H1 (cell line): Measurements from ENCODE around the gene STXBP6. TPM values are rescaled to one million over a fixed set of nuclear protein-coding genes. Genes with fewer than 3 reads are reported as not detected.

ENCODE experiments used
- CTCF ChIP-seq, 3 experiments: IDR thresholded peaks; 1 replicate in 2 of 3; 2 replicates in 1 of 3; pipeline versions ENCODE4 v1.5.1 to v1.6.1; 2011; ENCODE audit warnings: low read length in 3 of 3, mild to moderate bottlenecking in 3 of 3, inconsistent platforms in 2 of 3, low read depth in 1 of 3, moderate library complexity in 1 of 3; ENCODE audit not compliant: insufficient read depth in 1 of 3; ENCODE audit errors: control extremely low read depth in 1 of 3
- EP300 ChIP-seq, 2 experiments: IDR thresholded peaks; 1 replicate in 1 of 2; 2 replicates in 1 of 2; pipeline ENCODE4 v1.6.1; 2011 to 2012; ENCODE audit warnings: low read depth in 2 of 2, low read length in 2 of 2, mild to moderate bottlenecking in 2 of 2, borderline replicate concordance in 1 of 2, inconsistent platforms in 1 of 2, moderate library complexity in 1 of 2
- EZH2 ChIP-seq: fragments of 200-600 bp; sonication (generic); IDR thresholded peaks from 2 replicates; pipeline ENCODE4 v1.7.1; 2012; ENCODE audit warnings: low read depth, mild to moderate bottlenecking, moderate library complexity, low read length, inconsistent platforms; ENCODE audit not compliant: severe bottlenecking
- polyA plus RNA-seq, 7 experiments: library from polyadenylated mRNA; depleted of rRNA in 3 of 7; stranded (reverse) in 5 of 7; unstranded in 2 of 7; fragments of >200 nt in 5 of 7; fragments of 200-250 nt in 2 of 7; gene quantifications; 1 replicate in 5 of 7; 2 replicates in 1 of 7; 4 replicates in 1 of 7; pipeline versions ENCODE4 v1.2.1 to v1.2.3, GENCODE V29; 2011 to 2013; ENCODE audit warnings: missing spikeins in 2 of 7, mixed read lengths in 2 of 7
- total RNA-seq: library from RNA; stranded (reverse); fragmentation: NEBNext Ultra II Directional; extraction: Animal tissue kit (Norgen Biotek cat#: 25700); gene quantifications from 2 replicates; pipeline ENCODE4 v1.2.1, GENCODE V29; 2021

The STXBP6 gene
- total and polyA plus RNA-seq, 2 of the 8 experiments (the other 6 are each of a cell fraction or from before 2014, with no cell fraction given), result 9.4 to 18.1 TPM

GRCh38 chr14:25006961-25007795 is 42.8 kb downstream of the STXBP6 start (continued):
- TF ChIP-seq CTCF (IDR thresholded peaks at IDR 0.05; ENCODE audit: control extremely low read depth in 1 of 3, insufficient read depth in 1 of 3, low read depth in 1 of 3, low read length in 3 of 3), result no peak
- TF ChIP-seq EZH2, result no peak
- no peak for TF ChIP-seq EP300 (IDR thresholded peaks at IDR 0.05; ENCODE audit: borderline replicate concordance in 1 of 2, low read depth in 2 of 2, low read length in 2 of 2)
